Raji (cell line): Measurements from ENCODE around the gene NYAP2.

Source experiments
- POLR2A ChIP-seq: IDR thresholded peaks from 2 replicates; pipeline ENCODE4 v1.6.1; 2011; ENCODE audit warnings: low read depth, low read length, control low read depth; ENCODE audit not compliant: insufficient read depth

NYAP2 gene

GRCh38 chr2:225493420-225494099 lies 94.0 kb downstream of the NYAP2 start:
- TF ChIP-seq POLR2A, result no peak

GRCh38 chr2:225494100-225494459 lies 94.6 kb downstream of the NYAP2 start:
- no peak for TF ChIP-seq POLR2A

- TF ChIP-seq POLR2A, result no peak
These were observed 96.2 kb downstream of the NYAP2 start for GRCh38 chr2:225495706-225496105.

- no peak for TF ChIP-seq POLR2A
These were observed 97.1 kb downstream of the NYAP2 start for GRCh38 chr2:225496568-225496967.

- no peak for TF ChIP-seq POLR2A
These were observed 97.7 kb downstream of the NYAP2 start for GRCh38 chr2:225497166-225497565.

GRCh38 chr2:225501022-225501421 lies 101.5 kb downstream of the NYAP2 start:
- TF ChIP-seq POLR2A, result no peak

- TF ChIP-seq POLR2A, result no peak
These were observed 103.5 kb downstream of the NYAP2 start for GRCh38 chr2:225502971-225503370.

GRCh38 chr2:225510796-225511195 lies 111.3 kb downstream of the NYAP2 start:
- no peak for TF ChIP-seq POLR2A

GRCh38 chr2:225512469-225512868 lies 113.0 kb downstream of the NYAP2 start:
- no peak for TF ChIP-seq POLR2A

- TF ChIP-seq POLR2A, result no peak
These were observed 113.5 kb downstream of the NYAP2 start for GRCh38 chr2:225512876-225513540.

GRCh38 chr2:225515033-225515432 lies 115.5 kb downstream of the NYAP2 start:
- no peak for TF ChIP-seq POLR2A

- TF ChIP-seq POLR2A, result no peak
These were observed 127.4 kb downstream of the NYAP2 start for GRCh38 chr2:225526760-225527390.

GRCh38 chr2:225531559-225531958 lies 132.0 kb downstream of the NYAP2 start:
- TF ChIP-seq POLR2A, result no peak

GRCh38 chr2:225532096-225532495 lies 132.6 kb downstream of the NYAP2 start:
- TF ChIP-seq POLR2A, result no peak

- TF ChIP-seq POLR2A, result no peak
These were observed 134.5 kb downstream of the NYAP2 start for GRCh38 chr2:225534037-225534436.

GRCh38 chr2:225534697-225535096 lies 135.2 kb downstream of the NYAP2 start:
- TF ChIP-seq POLR2A, result no peak

- no peak for TF ChIP-seq POLR2A
These were observed 136.5 kb downstream of the NYAP2 start for GRCh38 chr2:225536036-225536435.

- TF ChIP-seq POLR2A, result no peak
These were observed 144.1 kb downstream of the NYAP2 start for GRCh38 chr2:225543626-225544025.
